Suprapubic skin (tissue), 4 donors: Measurements from ENCODE around the gene GPHA2.

Experiments
- CTCF ChIP-seq, 2 donors: fragments of 200-600 bp in 1 of 2; fragments of 450-650 bp in 1 of 2; sonication (generic) in 1 of 2; IDR thresholded peaks; one replicate each; pipeline ENCODE4 v1.5.1; 2016 to 2019; ENCODE audit warnings: antibody characterized with exemption in 2 of 2, mild to moderate bottlenecking in 1 of 2, moderate library complexity in 1 of 2
- EP300 ChIP-seq: sonication (generic); formaldehyde crosslinking; IDR thresholded peaks from one replicate; pipeline ENCODE4 v1.6.1; 2017; ENCODE audit warnings: antibody characterized with exemption
- POLR2A ChIP-seq, 2 donors: fragments of 450-650 bp; IDR thresholded peaks; one replicate each; pipeline ENCODE4 v1.6.1; 2017; ENCODE audit warnings: antibody characterized with exemption in 2 of 2, mild to moderate bottlenecking in 2 of 2, moderate library complexity in 2 of 2
- POLR2AphosphoS5 ChIP-seq, 3 donors: sonication (generic); formaldehyde crosslinking; IDR thresholded peaks; one replicate each; pipeline ENCODE4 v1.6.1; 2017; ENCODE audit warnings: antibody characterized with exemption in 3 of 3

- no peak for TF ChIP-seq POLR2A (IDR thresholded peaks at IDR 0.05)
- no peak for TF ChIP-seq CTCF (IDR thresholded peaks at IDR 0.05)
- no peak for TF ChIP-seq EP300
- TF ChIP-seq POLR2AphosphoS5 (IDR thresholded peaks at IDR 0.05), result no peak
These were observed 29.4 kb downstream of the GPHA2 start for GRCh38 chr11:64906314-64906635.
